Heart left ventricle (tissue), 16 donors: ENCODE measurements around the gene TRIM8. TPM values are rescaled to one million over a fixed set of nuclear protein-coding genes. Genes with fewer than 3 reads are reported as not detected.

ENCODE experiments used
- ATAC-seq, 4 donors: fragments of 200-7000 bp; cut with Tn5 transposase; one replicate each; pipeline ENCODE4 v1.9.1; 2020 to 2022; ENCODE audit warnings: moderate library complexity in 4 of 4, mild to moderate bottlenecking in 3 of 4, moderate number of reproducible peaks in 1 of 4
- DNase-seq, 5 donors: peaks; one replicate each; pipeline ENCODE4 v3.0.0-alpha.2; 2020
- H3K27ac ChIP-seq, 12 donors: fragments of 200-600 bp; sonication (generic) in 4 of 12; one replicate each; pipeline versions ENCODE4 v1.5.0 to v1.8.0; 2016 to 2022; ENCODE audit warnings: mild to moderate bottlenecking in 2 of 12
- H3K27me3 ChIP-seq, 9 donors: fragments of 200-600 bp; sonication (generic) in 2 of 9; one replicate each; pipeline versions ENCODE4 v1.5.1 to v1.8.0; 2016 to 2022; ENCODE audit warnings: mild to moderate bottlenecking in 3 of 9
- H3K36me3 ChIP-seq, 9 donors: fragments of 200-600 bp; sonication (generic) in 2 of 9; one replicate each; pipeline versions ENCODE4 v1.5.0 to v1.8.0; 2018 to 2022; ENCODE audit warnings: mild to moderate bottlenecking in 2 of 9
- H3K4me1 ChIP-seq, 12 donors: fragments of 200-600 bp; sonication (generic) in 4 of 12; one replicate each; pipeline versions ENCODE4 v1.5.0 to v1.8.0; 2016 to 2022; ENCODE audit warnings: mild to moderate bottlenecking in 3 of 12
- H3K4me3 ChIP-seq, 12 donors: fragments of 200-600 bp; sonication (generic) in 4 of 12; one replicate each; pipeline versions ENCODE4 v1.5.0 to v1.8.0; 2017 to 2022; ENCODE audit warnings: mild to moderate bottlenecking in 9 of 12, moderate library complexity in 4 of 12
- H3K9me3 ChIP-seq, 12 donors: fragments of 200-600 bp; sonication (generic) in 4 of 12; one replicate each; pipeline versions ENCODE4 v1.5.0 to v1.8.0; 2016 to 2022; ENCODE audit warnings: mild to moderate bottlenecking in 1 of 12
- CTCF ChIP-seq, 12 donors: fragments of 200-600 bp; sonication (generic) in 4 of 12; IDR thresholded peaks; one replicate each; pipeline versions ENCODE4 v1.5.0 to v1.8.0; 2018 to 2022; ENCODE audit warnings: antibody characterized with exemption in 12 of 12, mild to moderate bottlenecking in 5 of 12
- POLR2A ChIP-seq, 2 donors: fragments of 450-650 bp; IDR thresholded peaks; one replicate each; pipeline ENCODE4 v1.6.1; 2017; ENCODE audit warnings: antibody characterized with exemption in 2 of 2, mild to moderate bottlenecking in 2 of 2, moderate library complexity in 2 of 2
- WGBS, 4 donors: extraction: QIAGEN DNeasy Blood & Tissue Kit in 2 of 4; methylation state at CpG; one replicate each; pipeline versions ENCODE4 v1.1.5 to v1.1.7; 2013 to 2018; 5-methylcytosine and 5-hydroxymethylcytosine counted together
- intact Hi-C, 10 donors: fragments of 100-400 bp; cut with DNase I; formaldehyde crosslinking; loops; one replicate each; pipeline versions ENCODE4 v1.11.1 to v1.14.2; 2022
- polyA plus RNA-seq, 2 donors: library from polyadenylated mRNA; stranded (reverse); fragments of 200-250 nt; gene quantifications; one replicate each; pipeline ENCODE4 v1.2.3, GENCODE V29; 2013
- total RNA-seq, 9 donors: library from RNA; depleted of rRNA in 2 of 9; stranded (reverse); fragments of >200 nt in 2 of 9; fragmentation: NEBNext Ultra II Directional in 3 of 9; extraction: Animal tissue kit (Norgen Biotek cat#: 25700) in 3 of 9; gene quantifications; one replicate each; pipeline versions ENCODE4 v1.1.0 to v1.2.4, GENCODE V29; 2016 to 2023
- donor health status: ischemic (EF 13 %, LVEDD 7.1; RV severe dilation, severe dysfunction).
- donor health status: healthy with polysubstance abuse.
- donor health status: DM: no; HTN: yes; CAD: no.
- donor health status: DM: no; HTN: no; CAD: no.
- donor health status: ischemic (EF 25% LVEDD 6.9; RV normal size, moderate dysfunction).
- donor health status: ischemic (EF 25% LVEDD 5.7; RV mildly dilated, moderate dysfunction).
- donor health status: healthy.
- donor health status: DM: yes; HTN: yes; CAD: no.
- donor health status: ischemic (EF 35%, LVEDD 5.7; RV mildly dilated, moderate dysfunction).
- donor health status: nonischemic (EF 11% LVEDD 7.7; RV severe dilation, severe dysfunction).
- donor health status: DM: yes; HTN: yes; CAD: no.
- donor health status: PGD.
- donor health status: ischemic (EF 29% LVEDD 5.4; RV normal size, mild dysfunction).
- donor health status: nonischemic (EF 23%, LVEDD 6.1; RV moderate dilation, normal function).

Gene TRIM8
- total and polyA plus RNA-seq, 11 donors, result 38.9 to 225 (median 102) TPM

GRCh38 chr10:102631525-102632393, 12.5 kb upstream of the TRIM8 start:
- intact Hi-C loops, result no loop called here
- peaks cover 23 to 88% (median 63%) of the 10 kb centered on the region in 12 donors for H3K4me1 ChIP-seq
- ATAC-seq, result no peak

GRCh38 chr10:102632394-102633111, 11.7 kb upstream of the TRIM8 start:
- Histone ChIP-seq H3K27me3 (no peaks in the 10 kb centered on the region), H3K4me3 (peak overlapping the region in 1 of 12 donors; percentile 7), H3K36me3 (peaks cover 0 to 20% (median 8%) of the 10 kb centered on the region in 9 donors), H3K27ac (peak overlapping the region; percentile 36 to 91 (median 76)), H3K9me3 (no peaks in the 10 kb centered on the region), H3K4me1 (peaks cover 18 to 80% (median 55%) of the 10 kb centered on the region in 12 donors)
- peak; percentile 17 to 54 (median 34) for ATAC-seq
- no peak for TF ChIP-seq CTCF (IDR thresholded peaks at IDR 0.05)
- no peak for TF ChIP-seq POLR2A (IDR thresholded peaks at IDR 0.05)
- intact Hi-C loops, result no loop called here
- 27 to 30% (median 29%) methylated on average over 5 of the region's 5 CpGs for WGBS, 4 donors
- DNase-seq, result peak in 3 of 5 donors; percentile 27 to 67 (median 57)

More at GRCh38 chr10:102631525-102632393, 12.5 kb upstream of the TRIM8 start:
- Histone ChIP-seq H3K36me3 (peaks cover 0 to 20% (median 8%) of the 10 kb centered on the region in 9 donors), H3K27me3 (no peaks in the 10 kb centered on the region), H3K27ac (peak overlapping the region in 10 of 12 donors; percentile 68 to 91 (median 79)), H3K9me3 (no peaks in the 10 kb centered on the region), H3K4me3 (no peak overlapping the region)
- TF ChIP-seq CTCF (IDR thresholded peaks at IDR 0.05) (no peak), POLR2A (IDR thresholded peaks at IDR 0.05) (no peak)
- DNase-seq, result peak in 2 of 5 donors; percentile 20 to 25
- WGBS, 4 donors, result 87 to 93% (median 89%) methylated on average over 8 to 10 of the region's 10 CpGs

- Histone ChIP-seq H3K36me3 (peaks cover 0 to 20% (median 8%) of the 10 kb centered on the region in 9 donors), H3K4me1 (peaks cover 12 to 73% (median 47%) of the 10 kb centered on the region in 12 donors), H3K9me3 (no peaks in the 10 kb centered on the region), H3K27me3 (no peaks in the 10 kb centered on the region), H3K4me3 (peak overlapping the region in 1 of 12 donors; percentile 7), H3K27ac (peak overlapping the region; percentile 36 to 91 (median 76))
- ATAC-seq (peak in 3 of 4 donors; percentile 25 to 40 (median 30)), DNase-seq (peak in 3 of 5 donors; percentile 57 to 70 (median 65))
- TF ChIP-seq CTCF (IDR thresholded peaks at IDR 0.05), result no peak
- no peak for TF ChIP-seq POLR2A (IDR thresholded peaks at IDR 0.05)
- intact Hi-C loops, result no loop called here
- WGBS, 4 donors, result 23 to 29% (median 25%) methylated on average over 6 of the region's 6 CpGs
These were observed 11.0 kb upstream of the TRIM8 start for GRCh38 chr10:102633287-102633686.
